CD4-positive, alpha-beta T cell (primary cell): ENCODE measurements around the gene CCSER1. TPM values are rescaled to one million over a fixed set of nuclear protein-coding genes. Genes with fewer than 3 reads are reported as not detected.

ENCODE experiments used
- ATAC-seq: fragments of 200-7000 bp; cut with Tn5 transposase; one replicate; pipeline ENCODE4 v1.10.0; 2022; ENCODE audit warnings: mild to moderate bottlenecking; ENCODE audit not compliant: poor library complexity
- CTCF ChIA-PET: fragments of 350-600 bp; sonication (Branson Sonifier 250); formaldehyde crosslinking; loops from one replicate; lab custom pipeline; 2021; ENCODE audit warnings: antibody characterized with exemption, inconsistent platforms; lab: Charles Lee
- POLR2A ChIA-PET: fragments of 350-600 bp; sonication (Branson Sonifier 250); formaldehyde crosslinking; loops from one replicate; lab custom pipeline; 2021; ENCODE audit warnings: antibody characterized with exemption, inconsistent platforms; lab: Charles Lee
- DNase-seq, 14 experiments: peaks; one replicate each; pipeline ENCODE4 v3.0.0-alpha.2; 2013 to 2020; ENCODE audit warnings: mixed read lengths in 2 of 14
- H3K27ac ChIP-seq, 2 donors: one replicate each; pipeline versions ENCODE4 v1.5.1 to v1.7.0; 2013; ENCODE audit warnings: low read length in 2 of 2, low read depth in 1 of 2, mild to moderate bottlenecking in 1 of 2
- H3K27me3 ChIP-seq, 2 experiments: 1 replicate in 1 of 2; 2 replicates in 1 of 2; pipeline versions ENCODE4 v1.6.1 to v1.7.0; 2013; ENCODE audit warnings: low read length in 2 of 2, control low read depth in 1 of 2, mild to moderate bottlenecking in 1 of 2, moderate library complexity in 1 of 2; ENCODE audit not compliant: insufficient read depth in 2 of 2, control insufficient read depth in 1 of 2
- H3K36me3 ChIP-seq: one replicate; pipeline ENCODE4 v1.6.1; 2013; ENCODE audit warnings: low read length, control low read depth; ENCODE audit not compliant: insufficient read depth
- H3K4me1 ChIP-seq: one replicate; pipeline ENCODE4 v1.6.1; 2013; ENCODE audit warnings: low read length, control low read depth; ENCODE audit not compliant: insufficient read depth
- H3K4me3 ChIP-seq: one replicate; pipeline ENCODE4 v1.5.1; 2013; ENCODE audit warnings: mild to moderate bottlenecking, low read length, moderate library complexity
- H3K9me3 ChIP-seq, 2 experiments: 1 replicate in 1 of 2; 2 replicates in 1 of 2; pipeline versions ENCODE4 v1.6.1 to v1.7.0; 2013; ENCODE audit warnings: low read length in 2 of 2, mild to moderate bottlenecking in 2 of 2, control low read depth in 1 of 2, moderate library complexity in 1 of 2; ENCODE audit not compliant: control insufficient read depth in 1 of 2, insufficient read depth in 1 of 2
- H3K27ac Mint-ChIP-seq: one replicate; pipeline ENCODE4 v1.8.0; 2020; ENCODE audit warnings: mixed read lengths
- H3K27me3 Mint-ChIP-seq: one replicate; pipeline ENCODE4 v1.8.0; 2021; ENCODE audit warnings: mixed read lengths
- H3K36me3 Mint-ChIP-seq: one replicate; pipeline ENCODE4 v1.8.0; 2021; ENCODE audit warnings: low read depth, mixed read lengths
- H3K4me1 Mint-ChIP-seq: one replicate; pipeline ENCODE4 v1.8.0; 2021; ENCODE audit warnings: low read depth, mixed read lengths
- H3K4me3 Mint-ChIP-seq: one replicate; pipeline ENCODE4 v1.8.0; 2020; ENCODE audit warnings: mild to moderate bottlenecking, mixed read lengths
- H3K9me3 Mint-ChIP-seq: one replicate; pipeline ENCODE4 v1.8.0; 2020; ENCODE audit warnings: mixed read lengths
- intact Hi-C, 2 experiments: fragments of 100-400 bp; cut with DNase I in 1 of 2; cut with micrococcal nuclease in 1 of 2; formaldehyde crosslinking; loops; one replicate each; pipeline versions ENCODE4 v1.15.1 to v1.9.0; 2023 to 2025; cut with DNase I, micrococcal nuclease
- total RNA-seq, 174 experiments: library from RNA in 2 of 174; stranded (reverse) in 2 of 174; gene quantifications; one replicate each; pipeline ENCODE4 v1.2.3 and lab custom pipeline; 2021 to 2026
- TF ChIP-seq, protein P1 (sequence below): fragments of 200-600 bp; IDR thresholded peaks from one replicate; pipeline ENCODE4 v1.8.0; 2022; ENCODE audit warnings: antibody characterized with exemption, mild to moderate bottlenecking

Gene CCSER1
- total RNA-seq, 2 experiments from 2014 or later: 0.36 to 0.71 TPM

DNA sequence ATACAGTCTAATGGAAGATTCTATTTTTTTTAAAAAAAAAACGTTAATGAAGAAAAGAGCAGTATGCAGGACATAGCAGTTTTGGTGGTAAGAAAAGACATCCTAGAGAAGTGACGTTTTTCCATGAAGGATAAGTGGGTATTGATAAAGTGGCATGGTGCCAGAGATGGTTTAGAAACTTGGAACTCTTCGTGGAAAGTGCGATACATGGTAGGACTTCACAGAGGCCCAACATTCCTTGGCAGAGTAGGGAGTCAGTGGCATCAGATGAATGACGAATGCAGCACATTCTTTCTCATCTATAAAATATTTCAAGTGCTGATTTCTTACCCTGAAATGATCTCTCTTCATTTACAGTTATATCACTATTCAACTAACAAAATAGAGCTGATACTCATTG, 298.7 kb downstream of the CCSER1 start:
- no peaks in the 10 kb centered on the region for H3K9me3 ChIP-seq
- no peak for ATAC-seq
- POLR2A ChIA-PET: no interaction called here
- no peak overlapping the region for H3K4me3 ChIP-seq
- Mint-ChIP-seq H3K4me1 (no peaks in the 10 kb centered on the region), H3K36me3 (no peaks in the 10 kb centered on the region), H3K27me3 (no peaks in the 10 kb centered on the region), H3K9me3 (no peaks in the 10 kb centered on the region), H3K4me3 (no peak overlapping the region), H3K27ac (no peak overlapping the region)
- no peaks in the 10 kb centered on the region for H3K4me1 ChIP-seq
- DNase-seq: no peak
- no peaks in the 10 kb centered on the region for H3K27me3 ChIP-seq
- H3K36me3 ChIP-seq: no peaks in the 10 kb centered on the region
- no peak overlapping the region for H3K27ac ChIP-seq
- intact Hi-C loops: no loop called here
- CTCF ChIA-PET: no interaction called here
- TF ChIP-seq, protein P1, sequence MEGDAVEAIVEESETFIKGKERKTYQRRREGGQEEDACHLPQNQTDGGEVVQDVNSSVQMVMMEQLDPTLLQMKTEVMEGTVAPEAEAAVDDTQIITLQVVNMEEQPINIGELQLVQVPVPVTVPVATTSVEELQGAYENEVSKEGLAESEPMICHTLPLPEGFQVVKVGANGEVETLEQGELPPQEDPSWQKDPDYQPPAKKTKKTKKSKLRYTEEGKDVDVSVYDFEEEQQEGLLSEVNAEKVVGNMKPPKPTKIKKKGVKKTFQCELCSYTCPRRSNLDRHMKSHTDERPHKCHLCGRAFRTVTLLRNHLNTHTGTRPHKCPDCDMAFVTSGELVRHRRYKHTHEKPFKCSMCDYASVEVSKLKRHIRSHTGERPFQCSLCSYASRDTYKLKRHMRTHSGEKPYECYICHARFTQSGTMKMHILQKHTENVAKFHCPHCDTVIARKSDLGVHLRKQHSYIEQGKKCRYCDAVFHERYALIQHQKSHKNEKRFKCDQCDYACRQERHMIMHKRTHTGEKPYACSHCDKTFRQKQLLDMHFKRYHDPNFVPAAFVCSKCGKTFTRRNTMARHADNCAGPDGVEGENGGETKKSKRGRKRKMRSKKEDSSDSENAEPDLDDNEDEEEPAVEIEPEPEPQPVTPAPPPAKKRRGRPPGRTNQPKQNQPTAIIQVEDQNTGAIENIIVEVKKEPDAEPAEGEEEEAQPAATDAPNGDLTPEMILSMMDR: no peak

DNA sequence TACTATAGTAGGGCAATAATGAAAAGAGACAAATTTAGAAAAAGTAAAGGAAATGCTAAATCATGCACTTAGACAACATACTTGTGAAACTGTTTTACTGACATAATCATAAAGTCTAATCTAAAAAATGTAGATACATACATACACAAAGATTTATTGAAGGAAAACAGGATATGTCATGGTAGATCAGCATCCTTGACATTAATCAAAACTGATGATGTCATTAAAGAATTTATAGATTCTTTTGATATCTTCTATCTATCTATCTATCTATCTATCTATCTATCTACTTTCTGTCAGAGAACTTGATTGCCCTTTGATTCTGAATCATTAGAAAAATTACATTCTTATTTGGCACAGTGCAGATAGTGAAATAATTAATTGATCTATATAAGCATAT, 311.3 kb downstream of the CCSER1 start:
- TF ChIP-seq, protein P1: no peak
- CTCF ChIA-PET: no interaction called here
- Histone ChIP-seq H3K36me3 (no peaks in the 10 kb centered on the region), H3K9me3 (no peaks in the 10 kb centered on the region), H3K4me1 (no peaks in the 10 kb centered on the region), H3K27ac (no peak overlapping the region), H3K27me3 (no peaks in the 10 kb centered on the region), H3K4me3 (no peak overlapping the region)
- DNase-seq: no peak
- intact Hi-C loops: no loop called here
- ATAC-seq: no peak
- Mint-ChIP-seq H3K9me3 (no peaks in the 10 kb centered on the region), H3K4me3 (no peak overlapping the region), H3K27ac (no peak overlapping the region), H3K27me3 (no peaks in the 10 kb centered on the region), H3K4me1 (no peaks in the 10 kb centered on the region), H3K36me3 (no peaks in the 10 kb centered on the region)
- POLR2A ChIA-PET: no interaction called here

DNA sequence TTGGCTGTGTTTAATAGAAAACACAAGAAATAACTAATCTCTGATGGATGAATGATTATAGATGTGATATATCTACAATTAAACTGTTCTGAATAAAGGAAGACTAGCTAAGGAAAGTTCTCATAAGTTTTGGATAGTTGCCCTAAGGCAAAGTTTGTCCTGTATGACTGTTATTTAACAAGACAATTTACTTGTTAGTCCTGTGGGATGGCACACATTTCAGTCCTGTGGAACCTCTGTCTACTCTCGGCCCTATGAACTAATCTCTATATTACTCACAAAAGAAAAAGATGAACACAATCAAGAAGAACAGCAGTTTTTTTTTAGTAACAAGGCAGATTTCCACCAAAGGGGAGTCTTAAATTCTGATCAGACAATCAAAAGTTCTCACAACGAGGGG, 314.6 kb downstream of the CCSER1 start:
- TF ChIP-seq, protein P1: no peak
- Mint-ChIP-seq H3K36me3 (no peaks in the 10 kb centered on the region), H3K4me1 (no peaks in the 10 kb centered on the region), H3K27ac (no peak overlapping the region), H3K27me3 (no peaks in the 10 kb centered on the region), H3K9me3 (no peaks in the 10 kb centered on the region), H3K4me3 (no peak overlapping the region)
- POLR2A ChIA-PET: no interaction called here
- no peaks in the 10 kb centered on the region for H3K36me3 ChIP-seq
- no peak for DNase-seq
- H3K27me3 ChIP-seq: no peaks in the 10 kb centered on the region
- H3K4me1 ChIP-seq: no peaks in the 10 kb centered on the region
- CTCF ChIA-PET: no interaction called here
- ATAC-seq: no peak
- H3K4me3 ChIP-seq: no peak overlapping the region
- no peaks in the 10 kb centered on the region for H3K9me3 ChIP-seq
- intact Hi-C loops: no loop called here
- H3K27ac ChIP-seq: no peak overlapping the region
